Caco-2 (cell line): ENCODE data around the gene IGFN1. TPM values are rescaled to one million over a fixed set of nuclear protein-coding genes. Genes with fewer than 3 reads are reported as not detected.

Experiments
- BruUV-seq: library from RNA; stranded (reverse); fragments of 400-500 nt; replicated peaks from 2 replicates; lab custom pipeline; 2021; lab: Mats Ljungman, UMichigan
- CTCF ChIA-PET: fragments of 300-600 bp; sonication (Branson Sonifier 250); formaldehyde crosslinking; loops from one replicate; lab custom pipeline; 2022; ENCODE audit warnings: antibody characterized with exemption; lab: Charles Lee
- POLR2A ChIA-PET: fragments of 300-600 bp; sonication (Branson Sonifier 250); formaldehyde crosslinking; loops from one replicate; lab custom pipeline; 2022; ENCODE audit warnings: antibody characterized with exemption; lab: Charles Lee
- DNase-seq, 2 experiments: peaks; one replicate each; pipeline versions ENCODE4 v3.0.0 to v3.0.0-alpha.2; 2020 to 2022
- H3K27me3 ChIP-seq: replicated peaks from 2 replicates; pipeline ENCODE4 v1.6.0; 2011; ENCODE audit warnings: low read length; ENCODE audit not compliant: control insufficient read depth, insufficient read depth
- H3K36me3 ChIP-seq: 2 replicates; pipeline ENCODE4 v1.5.1; 2011; ENCODE audit warnings: low read length; ENCODE audit not compliant: control insufficient read depth, insufficient read depth
- H3K4me1 ChIP-seq: fragments of 250-450 bp; sonication (Bioruptor Pico); 2 replicates; pipeline ENCODE4 v1.5.1; 2020; ENCODE audit warnings: mild to moderate bottlenecking
- H3K4me3 ChIP-seq: 2 replicates; pipeline ENCODE4 v1.5.1; 2011; ENCODE audit warnings: low read depth, mild to moderate bottlenecking, control low read depth, low read length
- H3K9me3 ChIP-seq: fragments of 250-450 bp; sonication (Bioruptor Pico); 2 replicates; pipeline ENCODE4 v1.5.1; 2020; ENCODE audit warnings: mild to moderate bottlenecking, moderate library complexity
- H3K27ac Mint-ChIP-seq: one replicate; pipeline ENCODE4 v1.8.0; 2022; ENCODE audit warnings: mixed read lengths; ENCODE audit not compliant: unreplicated experiment
- H3K27me3 Mint-ChIP-seq: one replicate; pipeline ENCODE4 v1.8.0; 2022; ENCODE audit warnings: mixed read lengths; ENCODE audit not compliant: insufficient read depth, unreplicated experiment
- H3K36me3 Mint-ChIP-seq: one replicate; pipeline ENCODE4 v1.8.0; 2022; ENCODE audit warnings: mild to moderate bottlenecking, mixed read lengths; ENCODE audit not compliant: insufficient read depth, unreplicated experiment
- H3K4me1 Mint-ChIP-seq: one replicate; pipeline ENCODE4 v1.8.0; 2022; ENCODE audit warnings: low read depth, mixed read lengths; ENCODE audit not compliant: unreplicated experiment
- H3K4me3 Mint-ChIP-seq: one replicate; pipeline ENCODE4 v1.8.0; 2022; ENCODE audit warnings: mild to moderate bottlenecking, moderate library complexity, mixed read lengths; ENCODE audit not compliant: unreplicated experiment
- H3K9me3 Mint-ChIP-seq: one replicate; pipeline ENCODE4 v1.8.0; 2022; ENCODE audit warnings: mixed read lengths; ENCODE audit not compliant: unreplicated experiment
- CTCF ChIP-seq, 2 experiments: fragments of 200-600 bp in 1 of 2; IDR thresholded peaks; 1 replicate in 1 of 2; 2 replicates in 1 of 2; pipeline versions ENCODE4 v1.5.1 to v1.8.0; 2011 to 2022; ENCODE audit warnings: antibody characterized with exemption in 1 of 2, control low read depth in 1 of 2, inconsistent platforms in 1 of 2, low read depth in 1 of 2, low read length in 1 of 2, mild to moderate bottlenecking in 1 of 2, moderate library complexity in 1 of 2; ENCODE audit not compliant: insufficient read depth in 1 of 2, severe bottlenecking in 1 of 2, unreplicated experiment in 1 of 2
- intact Hi-C: fragments of 100-400 bp; cut with micrococcal nuclease; formaldehyde crosslinking; loops from one replicate; pipeline ENCODE4 v1.10.0; 2022; ENCODE audit not compliant: unreplicated experiment
- total RNA-seq: library from RNA; stranded (reverse); gene quantifications from 2 replicates; pipeline ENCODE4 v1.2.3, GENCODE V29; 2022

The IGFN1 gene
- total RNA-seq, 1 experiment from 2014 or later, result 0.23 TPM

GRCh38 chr1:201194046-201194445 is 3.4 kb downstream of the IGFN1 start:
- TF ChIP-seq CTCF (IDR thresholded peaks at IDR 0.05; ENCODE audit: insufficient read depth in 1 of 2, low read depth in 1 of 2, low read length in 1 of 2, severe bottlenecking in 1 of 2, unreplicated experiment in 1 of 2), result no peak
- H3K27me3 ChIP-seq, result no peaks in the 10 kb centered on the region; the same call in 1 of the 2 replicates
- no peaks in the 10 kb centered on the region for H3K9me3 ChIP-seq
- H3K36me3 Mint-ChIP-seq, result no peaks in the 10 kb centered on the region
- H3K4me1 Mint-ChIP-seq, result no peaks in the 10 kb centered on the region
- no peak overlapping the region for H3K4me3 Mint-ChIP-seq
- no peak overlapping the region for H3K4me3 ChIP-seq
- no peaks in the 10 kb centered on the region for H3K27me3 Mint-ChIP-seq
- DNase-seq, result no peak
- ChIA-PET POLR2A (no interaction called here), CTCF (no interaction called here)
- no TSS peak for BruUV-seq
- H3K27ac Mint-ChIP-seq, result no peak overlapping the region
- H3K4me1 ChIP-seq, result no peaks in the 10 kb centered on the region
- intact Hi-C loops, result no loop called here
- H3K36me3 ChIP-seq, result no peaks in the 10 kb centered on the region
- H3K9me3 Mint-ChIP-seq, result no peaks in the 10 kb centered on the region

- Histone ChIP-seq H3K27me3 (no peaks in the 10 kb centered on the region; the same call in 1 of the 2 replicates), H3K9me3 (no peaks in the 10 kb centered on the region), H3K4me3 (no peak overlapping the region), H3K36me3 (no peaks in the 10 kb centered on the region), H3K4me1 (no peaks in the 10 kb centered on the region)
- POLR2A ChIA-PET, result no interaction called here
- no peaks in the 10 kb centered on the region for H3K4me1 Mint-ChIP-seq
- intact Hi-C loops, result no loop called here
- no peaks in the 10 kb centered on the region for H3K36me3 Mint-ChIP-seq
- no peak for TF ChIP-seq CTCF (IDR thresholded peaks at IDR 0.05; ENCODE audit: insufficient read depth in 1 of 2, low read depth in 1 of 2, low read length in 1 of 2, severe bottlenecking in 1 of 2, unreplicated experiment in 1 of 2)
- no TSS peak for BruUV-seq
- H3K27me3 Mint-ChIP-seq, result no peaks in the 10 kb centered on the region
- H3K9me3 Mint-ChIP-seq, result no peaks in the 10 kb centered on the region
- no peak overlapping the region for H3K27ac Mint-ChIP-seq
- CTCF ChIA-PET, result no interaction called here
- H3K4me3 Mint-ChIP-seq, result no peak overlapping the region
- DNase-seq, result no peak
Observed at GRCh38 chr1:201198598-201198997, 8.0 kb downstream of the IGFN1 start.

GRCh38 chr1:201205036-201205435 is 14.4 kb downstream of the IGFN1 start:
- Mint-ChIP-seq H3K36me3 (no peaks in the 10 kb centered on the region), H3K27me3 (peaks cover 14% of the 10 kb centered on the region), H3K27ac (no peak overlapping the region), H3K4me3 (no peak overlapping the region), H3K9me3 (no peaks in the 10 kb centered on the region), H3K4me1 (no peaks in the 10 kb centered on the region)
- BruUV-seq, result no TSS peak
- Histone ChIP-seq H3K4me3 (no peak overlapping the region), H3K36me3 (no peaks in the 10 kb centered on the region), H3K9me3 (no peaks in the 10 kb centered on the region), H3K4me1 (no peaks in the 10 kb centered on the region), H3K27me3 (no peaks in the 10 kb centered on the region; the same call in 1 of the 2 replicates)
- POLR2A ChIA-PET, result no interaction called here
- CTCF ChIA-PET, result no interaction called here
- TF ChIP-seq CTCF (IDR thresholded peaks at IDR 0.05; ENCODE audit: insufficient read depth in 1 of 2, low read depth in 1 of 2, low read length in 1 of 2, severe bottlenecking in 1 of 2, unreplicated experiment in 1 of 2), result no peak
- intact Hi-C loops, result no loop called here
- DNase-seq, result no peak
